Mammary epithelial cell (primary cell): ENCODE measurements around the gene TNFRSF6B.

ENCODE experiments used
- EZH2 ChIP-seq: IDR thresholded peaks from 2 replicates; pipeline ENCODE4 v1.6.1; 2012; ENCODE audit warnings: low read length, inconsistent platforms, borderline replicate concordance
- TF ChIP-seq, protein P1 (sequence below), 2 donors: IDR thresholded peaks in 1 of 2; conservative IDR thresholded peaks in 1 of 2; 2 replicates each; pipeline ENCODE4 v1.5.1; 2011 to 2012; ENCODE audit warnings: inconsistent platforms in 2 of 2, low read length in 2 of 2, mild to moderate bottlenecking in 2 of 2, control low read depth in 1 of 2, low read depth in 1 of 2; ENCODE audit not compliant: insufficient read depth in 1 of 2; ENCODE audit errors: extremely low read depth in 1 of 2

- TF ChIP-seq, protein P1, sequence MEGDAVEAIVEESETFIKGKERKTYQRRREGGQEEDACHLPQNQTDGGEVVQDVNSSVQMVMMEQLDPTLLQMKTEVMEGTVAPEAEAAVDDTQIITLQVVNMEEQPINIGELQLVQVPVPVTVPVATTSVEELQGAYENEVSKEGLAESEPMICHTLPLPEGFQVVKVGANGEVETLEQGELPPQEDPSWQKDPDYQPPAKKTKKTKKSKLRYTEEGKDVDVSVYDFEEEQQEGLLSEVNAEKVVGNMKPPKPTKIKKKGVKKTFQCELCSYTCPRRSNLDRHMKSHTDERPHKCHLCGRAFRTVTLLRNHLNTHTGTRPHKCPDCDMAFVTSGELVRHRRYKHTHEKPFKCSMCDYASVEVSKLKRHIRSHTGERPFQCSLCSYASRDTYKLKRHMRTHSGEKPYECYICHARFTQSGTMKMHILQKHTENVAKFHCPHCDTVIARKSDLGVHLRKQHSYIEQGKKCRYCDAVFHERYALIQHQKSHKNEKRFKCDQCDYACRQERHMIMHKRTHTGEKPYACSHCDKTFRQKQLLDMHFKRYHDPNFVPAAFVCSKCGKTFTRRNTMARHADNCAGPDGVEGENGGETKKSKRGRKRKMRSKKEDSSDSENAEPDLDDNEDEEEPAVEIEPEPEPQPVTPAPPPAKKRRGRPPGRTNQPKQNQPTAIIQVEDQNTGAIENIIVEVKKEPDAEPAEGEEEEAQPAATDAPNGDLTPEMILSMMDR (conservative IDR thresholded peaks at IDR 0.05 in 1 of 2, IDR thresholded peaks at IDR 0.05 in 1 of 2; ENCODE audit: extremely low read depth in 1 of 2, insufficient read depth in 1 of 2, low read depth in 1 of 2, low read length in 2 of 2): no peak
- TF ChIP-seq EZH2: no peak
These were observed 23.8 kb upstream of the TNFRSF6B start for GRCh38 chr20:63672666-63673065.
